Cardiac fibroblast (primary cell): ENCODE data around the gene FKBP1A.

Experiments
- DNase-seq, 2 donors: peaks; one replicate each; pipeline versions ENCODE4 v3.0.0 to v3.0.0-alpha.2; 2010; ENCODE audit warnings: low read depth in 2 of 2
- H3K4me3 ChIP-seq, 2 donors: replicated peaks in 1 of 2; 1 replicate in 1 of 2; 2 replicates in 1 of 2; pipeline ENCODE4 v1.5.1; 2011; ENCODE audit warnings: low read depth in 2 of 2, low read length in 2 of 2, mild to moderate bottlenecking in 2 of 2, moderate library complexity in 1 of 2
- CTCF ChIP-seq: IDR thresholded peaks from one replicate; pipeline ENCODE4 v1.5.1; 2011; ENCODE audit warnings: low read depth, mild to moderate bottlenecking, low read length, inconsistent platforms

The FKBP1A gene

GRCh38 chr20:1394686-1395085, 1.8 kb upstream of the FKBP1A start:
- TF ChIP-seq CTCF, result no peak
- no peak for DNase-seq
- H3K4me3 ChIP-seq, result no peak overlapping the region

- DNase-seq, result no peak
- H3K4me3 ChIP-seq, result peak overlapping the region; percentile 48 to 94
- no peak for TF ChIP-seq CTCF
Observed at GRCh38 chr20:1393507-1393882, 641 bp upstream of the FKBP1A start.

GRCh38 chr20:1392443-1392692, 486 bp downstream of the FKBP1A start:
- TF ChIP-seq CTCF, result no peak
- DNase-seq, result no peak
- peak overlapping the region; percentile 86 to 94 for H3K4me3 ChIP-seq

- DNase-seq, result peak; percentile 37 to 82
- no peak for TF ChIP-seq CTCF
- H3K4me3 ChIP-seq, result peak overlapping the region; percentile 86 to 94
Observed at GRCh38 chr20:1391640-1392442, 1.0 kb downstream of the FKBP1A start.

- no peak for DNase-seq
- peak overlapping the region; percentile 86 to 94 for H3K4me3 ChIP-seq
- no peak for TF ChIP-seq CTCF
Observed at GRCh38 chr20:1390581-1391403, 2.1 kb downstream of the FKBP1A start.

- H3K4me3 ChIP-seq, result peak overlapping the region in 1 of 2 donors; percentile 94
- DNase-seq, result peak; percentile 74 to 78
- TF ChIP-seq CTCF, result no peak
Observed at GRCh38 chr20:1389703-1390580, 2.9 kb downstream of the FKBP1A start.
